ENCODE results near the gene E4F1. TPM values are rescaled to one million over a fixed set of nuclear protein-coding genes. Genes with fewer than 3 reads are reported as not detected.

The E4F1 gene
- total and polyA plus RNA-seq, 2 experiments from 2014 or later = 27.7 to 55.4 TPM

- no peak for TF ChIP-seq CTCF (IDR thresholded peaks at IDR 0.05; ENCODE audit: low read depth, low read length)
- Histone ChIP-seq H3K4me3 (no peak overlapping the region), H3K27me3 (no peaks in the 10 kb centered on the region), H3K9me3 (ENCODE audit: low read depth) (no peaks in the 10 kb centered on the region), H3K4me1 (ENCODE audit: low read depth) (peaks cover 23% of the 10 kb centered on the region), H3K36me3 (peaks cover 5% of the 10 kb centered on the region), H3K27ac (no peak overlapping the region)
- DNase-seq (ENCODE audit: low read depth in 1 of 2, low spot score in 1 of 2) = no peak
Observed at GRCh38 chr16:2208308-2208707, 15.1 kb upstream of the E4F1 start.

- peaks cover 26% of the 10 kb centered on the region for H3K4me1 ChIP-seq (ENCODE audit: low read depth)
Observed at GRCh38 chr16:2208772-2209171, 14.6 kb upstream of the E4F1 start.

GRCh38 chr16:2209258-2210008 is 14.0 kb upstream of the E4F1 start:
- H3K27ac ChIP-seq = peak overlapping the region; percentile 81
- TF ChIP-seq CTCF (IDR thresholded peaks at IDR 0.05; ENCODE audit: low read depth, low read length) = no peak
- H3K27me3 ChIP-seq = no peaks in the 10 kb centered on the region
- no peaks in the 10 kb centered on the region for H3K9me3 ChIP-seq (ENCODE audit: low read depth)
- peaks cover 5% of the 10 kb centered on the region for H3K36me3 ChIP-seq
- no peak overlapping the region for H3K4me3 ChIP-seq
- H3K4me1 ChIP-seq (ENCODE audit: low read depth) = peaks cover 26% of the 10 kb centered on the region
- DNase-seq (ENCODE audit: low read depth in 1 of 2, low spot score in 1 of 2) = no peak

More at GRCh38 chr16:2208772-2209171, 14.6 kb upstream of the E4F1 start:
- H3K4me3 ChIP-seq = no peak overlapping the region
- no peaks in the 10 kb centered on the region for H3K27me3 ChIP-seq
- H3K36me3 ChIP-seq = peaks cover 5% of the 10 kb centered on the region
- no peak for TF ChIP-seq CTCF (IDR thresholded peaks at IDR 0.05; ENCODE audit: low read depth, low read length)
- no peak overlapping the region for H3K27ac ChIP-seq
- no peak for DNase-seq (ENCODE audit: low read depth in 1 of 2, low spot score in 1 of 2)
- H3K9me3 ChIP-seq (ENCODE audit: low read depth) = no peaks in the 10 kb centered on the region

GRCh38 chr16:2210009-2210332 is 13.4 kb upstream of the E4F1 start:
- no peak for TF ChIP-seq CTCF (IDR thresholded peaks at IDR 0.05; ENCODE audit: low read depth, low read length)
- H3K27ac ChIP-seq = peak overlapping the region; percentile 81
- H3K4me3 ChIP-seq = no peak overlapping the region
- H3K4me1 ChIP-seq (ENCODE audit: low read depth) = peaks cover 26% of the 10 kb centered on the region
- no peak for DNase-seq (ENCODE audit: low read depth in 1 of 2, low spot score in 1 of 2)
- H3K27me3 ChIP-seq = no peaks in the 10 kb centered on the region
- H3K9me3 ChIP-seq (ENCODE audit: low read depth) = no peaks in the 10 kb centered on the region
- peaks cover 5% of the 10 kb centered on the region for H3K36me3 ChIP-seq

GRCh38 chr16:2210386-2211365 is 12.7 kb upstream of the E4F1 start, which contains the start of gene BRICD5:
Gene BRICD5 (minus strand): TSS chr16:2210863. CDS start chr16:2210833, 30 bp downstream.
- Histone ChIP-seq H3K27me3 (no peaks in the 10 kb centered on the region), H3K36me3 (peaks cover 5% of the 10 kb centered on the region), H3K4me3 (no peak within 1 kb of the TSS), H3K4me1 (ENCODE audit: low read depth) (peaks cover 26% of the 10 kb centered on the region), H3K9me3 (ENCODE audit: low read depth) (no peaks in the 10 kb centered on the region), H3K27ac (peak within 1 kb of the TSS; percentile 81)
- DNase-seq (ENCODE audit: low read depth in 1 of 2, low spot score in 1 of 2) = peak in 1 of 2 donors; percentile 57
- no peak for TF ChIP-seq CTCF (IDR thresholded peaks at IDR 0.05; ENCODE audit: low read depth, low read length)

Measured in cardiac muscle cell (in vitro differentiated cells and primary cell).